ENCODE data around the gene FBLN1. TPM values are rescaled to one million over a fixed set of nuclear protein-coding genes. Genes with fewer than 3 reads are reported as not detected.

The FBLN1 gene
- total and polyA plus RNA-seq, 2 donors, result 700 to 1,381 TPM

- H3K4me1 ChIP-seq (ENCODE audit: insufficient read depth), result no peaks in the 10 kb centered on the region
- WGBS, result 90% methylated on average over 21 of the region's 21 CpGs
- peaks cover 2% of the 10 kb centered on the region for H3K36me3 ChIP-seq (ENCODE audit: insufficient read depth)
- no peak overlapping the region for H3K27ac ChIP-seq (ENCODE audit: low read depth)
- no peak overlapping the region for H3K4me3 ChIP-seq (ENCODE audit: low read depth, low read length)
- DNase-seq (ENCODE audit: extremely low spot score), result no peak
Measured at GRCh38 chr22:45546333-45547015, 43.8 kb downstream of the FBLN1 start.

- no peak overlapping the region for H3K27ac ChIP-seq (ENCODE audit: low read depth)
- DNase-seq (ENCODE audit: extremely low spot score), result no peak
- no peaks in the 10 kb centered on the region for H3K4me1 ChIP-seq (ENCODE audit: insufficient read depth)
- WGBS, result 89% methylated on average over 11 of the region's 11 CpGs
- H3K4me3 ChIP-seq (ENCODE audit: low read depth, low read length), result no peak overlapping the region
- peaks cover 2% of the 10 kb centered on the region for H3K36me3 ChIP-seq (ENCODE audit: insufficient read depth)
Measured at GRCh38 chr22:45547016-45547345, 44.3 kb downstream of the FBLN1 start.

- DNase-seq (ENCODE audit: extremely low spot score), result no peak
- 89% methylated on average over 6 of the region's 6 CpGs for WGBS
- H3K4me1 ChIP-seq (ENCODE audit: insufficient read depth), result no peaks in the 10 kb centered on the region
- no peak overlapping the region for H3K4me3 ChIP-seq (ENCODE audit: low read depth, low read length)
- no peak overlapping the region for H3K27ac ChIP-seq (ENCODE audit: low read depth)
- no peaks in the 10 kb centered on the region for H3K36me3 ChIP-seq (ENCODE audit: insufficient read depth)
Measured at GRCh38 chr22:45547731-45548130, 45.0 kb downstream of the FBLN1 start.

- H3K4me1 ChIP-seq (ENCODE audit: insufficient read depth), result no peaks in the 10 kb centered on the region
- DNase-seq (ENCODE audit: extremely low spot score), result no peak
Measured at GRCh38 chr22:45548247-45548840, 45.7 kb downstream of the FBLN1 start.

GRCh38 chr22:45548991-45549761 is 46.5 kb downstream of the FBLN1 start:
- WGBS, result 24% methylated on average over 17 of the region's 17 CpGs
- peak; percentile 47 for DNase-seq (ENCODE audit: extremely low spot score)
- Histone ChIP-seq H3K4me3 (ENCODE audit: low read depth, low read length) (no peak overlapping the region), H3K36me3 (ENCODE audit: insufficient read depth) (no peaks in the 10 kb centered on the region), H3K27ac (ENCODE audit: low read depth) (peak overlapping the region; percentile 95), H3K4me1 (ENCODE audit: insufficient read depth) (no peaks in the 10 kb centered on the region)

More at GRCh38 chr22:45548247-45548840, 45.7 kb downstream of the FBLN1 start:
- WGBS, result 72% methylated on average over 18 of the region's 18 CpGs
- no peaks in the 10 kb centered on the region for H3K36me3 ChIP-seq (ENCODE audit: insufficient read depth)
- H3K4me3 ChIP-seq (ENCODE audit: low read depth, low read length), result no peak overlapping the region
- peak overlapping the region; percentile 28 for H3K27ac ChIP-seq (ENCODE audit: low read depth)

- WGBS, result 46% methylated on average over 9 of the region's 9 CpGs
- Histone ChIP-seq H3K4me1 (ENCODE audit: insufficient read depth) (no peaks in the 10 kb centered on the region), H3K4me3 (ENCODE audit: low read depth, low read length) (no peak overlapping the region), H3K36me3 (ENCODE audit: insufficient read depth) (no peaks in the 10 kb centered on the region), H3K27ac (ENCODE audit: low read depth) (peak overlapping the region; percentile 95)
- no peak for DNase-seq (ENCODE audit: extremely low spot score)
Measured at GRCh38 chr22:45549762-45550378, 47.2 kb downstream of the FBLN1 start.

GRCh38 chr22:45550416-45550815 is 47.7 kb downstream of the FBLN1 start:
- no peak for DNase-seq (ENCODE audit: extremely low spot score)
- H3K27ac ChIP-seq (ENCODE audit: low read depth), result peak overlapping the region; percentile 95
- WGBS, result 93% methylated on average over 14 of the region's 14 CpGs

GRCh38 chr22:45550891-45551290 is 48.2 kb downstream of the FBLN1 start:
- 91% methylated on average over 11 of the region's 11 CpGs for WGBS
- H3K27ac ChIP-seq (ENCODE audit: low read depth), result peak overlapping the region; percentile 49
- no peaks in the 10 kb centered on the region for H3K4me1 ChIP-seq (ENCODE audit: insufficient read depth)
- no peak for DNase-seq (ENCODE audit: extremely low spot score)
- no peaks in the 10 kb centered on the region for H3K36me3 ChIP-seq (ENCODE audit: insufficient read depth)
- H3K4me3 ChIP-seq (ENCODE audit: low read depth, low read length), result no peak overlapping the region

More at GRCh38 chr22:45550416-45550815, 47.7 kb downstream of the FBLN1 start:
- H3K4me3 ChIP-seq (ENCODE audit: low read depth, low read length), result no peak overlapping the region
- H3K36me3 ChIP-seq (ENCODE audit: insufficient read depth), result no peaks in the 10 kb centered on the region
- H3K4me1 ChIP-seq (ENCODE audit: insufficient read depth), result no peaks in the 10 kb centered on the region

GRCh38 chr22:45551310-45552016 is 48.8 kb downstream of the FBLN1 start:
- WGBS, result 64% methylated on average over 18 of the region's 18 CpGs
- Histone ChIP-seq H3K4me1 (ENCODE audit: insufficient read depth) (no peaks in the 10 kb centered on the region), H3K4me3 (ENCODE audit: low read depth, low read length) (no peak overlapping the region), H3K36me3 (ENCODE audit: insufficient read depth) (no peaks in the 10 kb centered on the region), H3K27ac (ENCODE audit: low read depth) (peak overlapping the region; percentile 49)
- DNase-seq (ENCODE audit: extremely low spot score), result no peak

- no peak for DNase-seq (ENCODE audit: extremely low spot score)
- no peaks in the 10 kb centered on the region for H3K4me1 ChIP-seq (ENCODE audit: insufficient read depth)
- H3K4me3 ChIP-seq (ENCODE audit: low read depth, low read length), result no peak overlapping the region
- H3K27ac ChIP-seq (ENCODE audit: low read depth), result peak overlapping the region; percentile 76
- no peaks in the 10 kb centered on the region for H3K36me3 ChIP-seq (ENCODE audit: insufficient read depth)
- 80% methylated on average over 12 of the region's 12 CpGs for WGBS
Measured at GRCh38 chr22:45552017-45552411, 49.3 kb downstream of the FBLN1 start.

- 45% methylated on average over 30 of the region's 30 CpGs for WGBS
- no peak overlapping the region for H3K4me3 ChIP-seq (ENCODE audit: low read depth, low read length)
- no peaks in the 10 kb centered on the region for H3K4me1 ChIP-seq (ENCODE audit: insufficient read depth)
- DNase-seq (ENCODE audit: extremely low spot score), result no peak
- no peaks in the 10 kb centered on the region for H3K36me3 ChIP-seq (ENCODE audit: insufficient read depth)
- H3K27ac ChIP-seq (ENCODE audit: low read depth), result peak overlapping the region; percentile 79
Measured at GRCh38 chr22:45552580-45553350, 50.1 kb downstream of the FBLN1 start.

- DNase-seq (ENCODE audit: extremely low spot score), result peak; percentile 59
- 18% methylated on average over 23 of the region's 23 CpGs for whole genome bisulfite sequencing
- peak overlapping the region; percentile 79 for H3K27ac ChIP-seq (ENCODE audit: low read depth)
- no peaks in the 10 kb centered on the region for H3K4me1 ChIP-seq (ENCODE audit: insufficient read depth)
- no peaks in the 10 kb centered on the region for H3K36me3 ChIP-seq (ENCODE audit: insufficient read depth)
- no peak overlapping the region for H3K4me3 ChIP-seq (ENCODE audit: low read depth, low read length)
Measured at GRCh38 chr22:45553351-45554039, 50.8 kb downstream of the FBLN1 start.
